Cardiac septum (tissue), 1 donor: ENCODE data around the gene NEDD8. TPM values are rescaled to one million over a fixed set of nuclear protein-coding genes. Genes with fewer than 3 reads are reported as not detected.

ENCODE experiments used
- DNase-seq: peaks from one replicate; pipeline ENCODE4 v3.0.0-alpha.2; 2020; ENCODE audit warnings: low spot score
- intact Hi-C: fragments of 100-400 bp; cut with DNase I; formaldehyde crosslinking; loops from one replicate; pipeline ENCODE4 v1.14.0; 2022
- total RNA-seq: library from RNA; stranded (reverse); fragmentation: NEBNext Ultra II Directional; extraction: Animal tissue kit (Norgen Biotek cat#: 25700); gene quantifications from one replicate; pipeline ENCODE4 v1.2.1, GENCODE V29; 2021
- donor health status: DM: no; HTN: no; CAD: no.

The NEDD8 gene
- total RNA-seq, 1 donor from 2014 or later = 167 TPM

DNA sequence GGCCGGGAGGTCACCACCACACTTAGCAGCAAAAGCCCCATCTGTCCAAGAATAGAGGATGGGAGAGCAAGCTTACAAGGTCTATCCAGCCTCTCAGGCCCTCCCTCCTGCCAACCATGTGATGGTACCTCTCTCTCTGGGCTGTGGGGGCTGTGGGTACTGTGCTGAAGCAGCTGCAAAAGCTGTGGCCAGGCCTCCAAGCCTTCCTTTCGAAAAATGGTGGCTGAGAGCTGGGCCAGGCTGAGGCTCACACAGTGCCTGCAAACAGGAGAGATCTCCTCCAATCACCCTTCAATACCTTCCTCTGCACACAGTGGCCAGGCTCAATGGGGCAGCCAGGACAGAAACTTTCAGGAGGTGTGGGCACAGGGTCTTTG lies 44.6 kb downstream of the NEDD8 start:
- no peak for DNase-seq
- intact Hi-C loops = no loop called here

DNA sequence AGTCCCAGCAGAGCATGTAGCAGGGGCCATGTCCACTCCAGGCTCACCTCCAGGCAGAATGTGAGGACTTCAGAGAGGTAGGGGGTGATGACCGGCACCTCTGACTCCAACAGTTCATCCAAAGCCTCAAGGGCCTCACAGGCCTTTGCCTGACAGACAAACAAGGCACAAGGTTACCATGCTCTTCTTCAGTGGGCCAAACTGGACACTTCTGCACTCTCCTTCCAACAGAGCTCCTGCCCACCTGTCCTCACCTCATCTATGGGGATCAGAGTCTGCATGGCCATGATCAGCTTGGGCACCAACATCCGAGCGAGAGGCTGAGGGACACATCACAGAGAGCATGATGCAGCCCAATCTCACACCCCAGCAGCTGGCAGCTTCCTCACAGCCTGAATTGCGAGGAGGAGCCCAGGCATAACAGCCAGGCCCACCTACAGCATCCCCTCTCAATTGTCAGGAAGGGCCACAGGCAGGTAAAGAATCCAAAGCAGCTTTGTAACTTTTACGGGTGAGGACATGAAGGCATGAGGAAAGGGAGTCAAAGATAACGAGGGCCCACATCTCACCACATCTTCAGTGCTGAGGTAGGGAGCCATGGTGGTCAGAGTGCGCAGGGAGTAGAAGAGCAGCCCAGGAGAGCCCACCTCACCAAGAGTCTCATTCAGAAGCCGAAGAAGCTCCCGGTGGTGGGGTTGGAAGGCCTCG lies 45.2 kb downstream of the NEDD8 start:
- intact Hi-C loops = no loop called here
- DNase-seq = no peak

DNA sequence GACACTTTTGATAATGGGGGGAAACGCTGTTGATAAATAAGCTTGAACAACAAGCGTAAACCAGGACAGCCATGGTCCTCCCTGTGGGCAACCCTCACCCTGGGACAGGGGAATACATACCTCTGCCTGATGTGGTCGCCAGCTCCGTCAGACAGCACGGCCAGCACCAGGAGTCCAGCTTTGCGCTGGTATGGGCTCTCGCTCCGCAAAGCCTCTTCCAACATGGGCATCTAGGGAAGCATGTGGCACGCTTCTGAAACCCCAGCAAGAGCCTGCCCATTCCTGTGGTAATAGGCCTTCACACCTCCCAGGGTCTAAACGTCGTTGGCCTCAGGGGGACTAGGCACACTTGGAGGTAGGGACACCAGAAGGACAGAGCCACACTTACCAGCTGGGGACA lies 46.4 kb downstream of the NEDD8 start:
- intact Hi-C loops = no loop called here
- DNase-seq = no peak

DNA sequence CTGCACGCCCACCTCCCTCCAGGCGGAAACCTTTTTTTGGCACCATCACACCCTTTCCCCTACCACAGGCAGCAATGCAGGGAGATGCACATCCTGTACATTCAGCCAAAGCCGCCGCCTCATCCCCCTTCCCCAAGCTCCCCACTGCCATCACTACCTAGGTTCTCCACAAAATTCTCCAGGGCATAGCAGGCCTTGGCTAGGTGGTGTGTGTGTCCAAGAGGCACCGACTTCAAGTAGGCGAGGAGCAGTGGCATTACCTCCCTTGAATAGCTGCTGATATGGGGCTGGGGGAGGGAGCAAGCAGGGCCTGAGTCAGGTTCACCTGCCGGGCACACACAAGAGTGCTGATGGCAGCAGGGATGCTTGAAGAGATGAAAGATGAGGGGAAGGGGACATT lies 47.1 kb downstream of the NEDD8 start:
- DNase-seq = no peak

DNA sequence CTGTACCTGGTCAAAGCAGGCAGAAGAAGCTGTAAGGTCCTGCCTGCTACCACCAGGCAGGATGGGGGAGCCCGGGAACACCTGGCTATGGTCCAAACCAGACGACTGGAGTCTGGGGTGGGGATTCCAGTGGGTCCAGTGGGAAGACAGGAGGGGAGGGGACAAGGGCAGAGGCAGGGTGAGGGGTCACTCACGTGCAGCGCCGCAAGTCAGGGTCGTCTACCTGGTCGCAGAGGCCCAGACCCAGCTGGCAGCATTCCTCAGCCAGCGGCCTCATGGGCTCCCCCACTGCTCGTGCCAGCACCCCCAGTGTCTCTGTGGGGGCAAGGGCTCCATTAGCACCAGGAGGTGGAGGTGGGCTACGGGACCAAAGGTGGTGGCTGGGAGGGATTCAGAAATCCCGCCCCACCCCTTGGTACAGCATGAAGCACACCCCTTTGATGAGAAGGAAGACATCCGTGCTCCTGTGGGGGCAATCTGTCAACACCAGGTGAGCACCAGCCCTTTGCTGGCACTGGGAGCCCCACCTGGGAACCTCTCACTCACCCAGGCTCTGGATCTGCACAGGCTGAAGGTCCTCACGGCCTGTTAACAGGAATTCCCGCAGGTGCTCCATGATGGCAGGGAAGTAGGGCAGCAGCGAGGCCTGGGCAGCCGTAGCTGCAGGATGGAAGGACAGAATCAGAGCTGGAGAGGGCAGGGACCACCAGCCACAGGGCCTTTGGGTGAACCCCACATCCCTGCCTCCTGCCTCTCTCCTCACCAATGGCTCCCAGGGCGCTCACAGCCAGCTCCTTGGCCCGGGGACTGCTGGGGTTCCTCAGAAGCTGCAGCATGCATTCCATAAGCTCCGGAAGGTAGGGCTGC lies 47.8 kb downstream of the NEDD8 start:
- intact Hi-C loops = no loop called here
- no peak for DNase-seq

More for the DNA sequence above, 47.1 kb downstream of the NEDD8 start:
- intact Hi-C loops = no loop called here

- intact Hi-C loops = no loop called here
- no peak for DNase-seq
Observed at GRCh38 chr14:24183014-24183481, 49.1 kb downstream of the NEDD8 start.

- intact Hi-C loops = no loop called here
- DNase-seq = no peak
Observed at GRCh38 chr14:24182110-24182882, 49.9 kb downstream of the NEDD8 start.

DNA sequence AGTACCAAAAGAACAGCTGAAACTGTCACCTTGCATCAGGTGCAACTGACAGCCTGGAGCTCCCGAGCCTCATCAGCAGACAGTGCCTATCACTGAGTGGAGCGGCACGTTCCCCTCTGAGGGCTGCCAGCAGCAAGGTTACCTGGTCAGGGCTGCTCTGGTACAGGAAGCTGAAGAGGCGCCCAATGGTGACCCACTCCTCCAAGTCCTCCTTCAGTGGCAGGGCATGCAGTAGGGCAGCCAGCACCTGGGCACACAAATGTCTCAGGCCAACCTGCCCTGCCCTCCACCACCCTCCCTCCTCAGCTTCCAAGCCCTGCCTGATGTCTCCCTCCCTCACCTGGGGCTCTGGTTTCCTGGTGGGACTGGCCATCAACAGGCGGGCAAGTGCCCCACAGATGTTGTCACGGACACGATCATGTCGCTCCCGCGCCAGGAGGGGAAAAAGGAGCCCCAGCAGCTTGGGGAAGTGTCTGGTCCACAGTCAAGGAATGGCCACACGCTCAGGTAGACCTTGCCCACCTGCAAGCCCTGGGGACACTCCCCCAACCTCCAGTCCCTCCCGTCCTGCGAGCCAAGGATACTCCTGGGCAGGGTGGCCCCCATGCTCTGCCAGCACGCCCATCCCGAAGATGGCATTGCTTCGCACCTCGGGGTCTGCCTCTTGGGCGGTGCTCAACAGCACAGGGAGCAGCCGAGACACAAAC lies 50.6 kb downstream of the NEDD8 start:
- DNase-seq = no peak

DNA sequence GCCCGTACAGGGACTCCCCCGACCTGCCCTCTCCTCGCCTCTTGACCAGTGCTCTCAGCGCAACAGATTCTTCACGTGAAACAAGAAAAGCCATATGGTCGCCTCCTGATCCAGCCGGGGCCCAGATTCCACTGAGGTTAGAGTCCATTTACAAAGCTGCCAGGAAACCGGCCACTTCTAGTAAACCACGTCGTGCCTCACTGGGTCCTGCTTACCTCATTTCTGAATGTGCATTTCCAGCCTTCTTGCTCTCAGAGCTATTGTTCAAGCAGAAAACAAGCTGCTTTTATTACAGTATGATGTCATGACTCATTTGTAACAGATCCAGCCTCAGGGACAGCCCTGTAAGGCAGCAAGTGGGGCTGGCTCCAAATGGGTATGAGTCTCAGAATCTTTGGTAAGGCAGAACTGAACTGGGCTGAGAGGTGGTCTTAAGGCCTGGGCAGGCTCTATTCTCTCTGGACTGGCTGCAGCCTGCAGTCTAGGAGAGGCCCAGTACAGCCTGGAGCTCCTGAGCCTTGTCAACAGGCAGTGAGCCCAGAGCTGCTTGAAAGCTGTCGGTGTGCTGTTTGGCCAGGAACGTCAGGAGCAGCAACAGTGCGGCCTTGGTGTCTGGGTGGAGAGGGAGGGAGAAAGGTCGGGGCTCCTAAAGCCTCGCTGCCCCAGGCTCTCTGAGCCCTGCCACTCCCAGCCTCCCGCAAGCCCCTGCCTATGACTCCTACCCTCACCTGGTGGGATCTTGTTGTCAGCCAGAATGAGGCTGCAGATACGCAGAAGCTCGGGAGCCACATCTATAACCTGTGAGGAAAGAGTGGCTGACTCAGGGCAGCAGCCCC lies 52.0 kb downstream of the NEDD8 start:
- no peak for DNase-seq
- intact Hi-C loops = no loop called here

More for the DNA sequence above, 50.6 kb downstream of the NEDD8 start:
- intact Hi-C loops = no loop called here

- intact Hi-C loops = no loop called here
- DNase-seq = no peak
Observed at GRCh38 chr14:24179294-24179960, 52.7 kb downstream of the NEDD8 start.

DNA sequence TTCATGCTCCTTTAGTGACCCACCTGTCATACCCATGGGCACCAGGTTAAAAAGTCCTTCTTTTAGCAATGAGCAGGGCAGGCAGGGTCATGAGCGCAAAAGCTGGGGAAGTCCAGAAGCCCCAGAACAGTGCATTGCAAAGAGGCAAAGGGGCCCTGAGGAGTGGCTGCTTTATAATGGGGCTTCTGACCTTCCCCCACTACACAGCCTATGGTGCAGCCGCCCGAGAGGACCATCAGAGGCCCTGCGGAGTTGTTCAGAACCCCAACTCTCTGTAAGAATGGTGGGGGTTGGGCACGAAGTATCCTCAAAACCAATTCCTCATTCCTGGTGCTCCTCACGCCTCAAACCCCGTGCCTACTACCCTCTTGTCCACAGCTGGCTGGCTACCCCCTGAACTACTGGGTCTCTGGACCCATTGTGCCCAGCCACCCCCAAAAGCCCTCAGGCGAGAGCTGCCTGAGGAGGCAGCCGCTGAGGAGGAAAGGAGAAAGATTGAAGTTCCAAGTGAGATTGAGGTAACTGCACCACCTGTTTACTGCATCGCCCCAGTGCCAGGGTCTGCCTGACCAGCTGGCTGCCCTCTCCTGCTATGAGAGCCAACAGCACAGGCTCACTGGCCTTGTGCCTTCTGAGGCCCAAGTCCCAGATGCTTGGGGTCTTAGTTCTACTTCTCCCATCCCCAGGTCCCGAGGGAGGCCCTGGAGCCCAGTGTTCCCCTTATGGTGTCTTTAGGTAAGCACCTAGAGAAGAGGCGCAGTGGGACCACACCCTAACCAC lies 53.6 kb downstream of the NEDD8 start:
- intact Hi-C loops = no loop called here
- DNase-seq = no peak

GRCh38 chr14:24177891-24178290 lies 54.3 kb downstream of the NEDD8 start:
- intact Hi-C loops = no loop called here
- DNase-seq = no peak

DNA sequence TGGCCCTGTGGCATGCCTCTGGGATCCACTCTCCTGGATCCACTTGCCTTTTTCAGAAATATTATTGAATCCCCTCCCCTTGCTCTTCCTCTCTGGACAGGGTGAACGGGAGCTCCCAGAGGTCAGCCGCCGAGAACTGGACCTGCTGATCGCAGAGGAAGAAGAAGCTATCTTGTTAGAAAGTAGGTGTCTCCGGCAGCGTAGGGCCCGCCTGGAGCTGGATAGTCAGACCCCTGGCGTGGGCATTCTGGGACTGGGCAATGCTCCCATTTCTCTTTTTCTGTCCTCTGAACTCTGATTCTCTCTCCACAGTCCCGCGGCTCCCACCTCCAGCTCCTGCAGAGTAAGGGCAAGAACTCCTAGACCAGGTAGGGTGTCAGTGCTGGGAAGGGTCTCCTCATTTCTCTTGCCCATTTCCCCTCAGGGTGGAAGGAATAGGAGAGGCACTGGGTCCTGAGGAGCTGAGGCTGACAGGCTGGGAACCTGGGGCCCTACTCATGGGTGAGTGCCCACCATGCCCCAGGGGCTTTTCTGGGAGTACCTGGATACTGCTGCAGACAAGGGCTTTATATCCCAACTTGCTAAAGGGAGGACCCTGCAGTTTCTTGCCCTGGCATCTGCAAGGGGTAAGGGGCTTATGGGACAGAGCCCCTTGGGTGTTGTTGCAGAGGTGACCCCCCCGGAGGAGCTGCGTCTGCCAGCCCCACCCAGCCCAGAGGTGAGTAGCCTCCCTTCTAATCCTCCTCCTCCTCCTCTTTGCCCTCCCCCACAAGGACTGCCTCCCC lies 54.9 kb downstream of the NEDD8 start:
- no peak for DNase-seq
- intact Hi-C loops = no loop called here

- intact Hi-C loops = no loop called here
- DNase-seq = no peak
Observed at GRCh38 chr14:24176599-24176998, 55.6 kb downstream of the NEDD8 start.

DNA sequence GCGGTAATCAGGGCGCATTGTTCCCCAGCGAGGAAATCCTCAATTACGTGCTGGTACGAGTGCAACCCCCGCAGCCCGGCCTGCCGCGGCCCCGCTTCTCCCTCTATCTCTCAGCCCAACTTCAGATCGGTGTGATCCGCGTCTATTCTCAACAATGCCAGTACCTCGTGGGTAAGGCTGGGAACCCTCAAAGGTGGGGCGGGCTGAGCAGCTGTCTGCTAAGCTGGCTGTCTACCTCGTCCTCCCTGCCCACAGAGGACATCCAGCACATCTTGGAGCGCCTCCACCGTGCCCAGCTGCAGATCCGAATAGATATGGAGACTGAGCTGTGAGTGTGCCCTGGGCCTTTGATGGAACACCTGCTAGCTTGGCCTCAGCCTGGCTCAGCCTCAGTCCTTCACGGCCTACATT lies 59.3 kb downstream of the NEDD8 start:
- no peak for DNase-seq
- intact Hi-C loops = no loop called here

DNA sequence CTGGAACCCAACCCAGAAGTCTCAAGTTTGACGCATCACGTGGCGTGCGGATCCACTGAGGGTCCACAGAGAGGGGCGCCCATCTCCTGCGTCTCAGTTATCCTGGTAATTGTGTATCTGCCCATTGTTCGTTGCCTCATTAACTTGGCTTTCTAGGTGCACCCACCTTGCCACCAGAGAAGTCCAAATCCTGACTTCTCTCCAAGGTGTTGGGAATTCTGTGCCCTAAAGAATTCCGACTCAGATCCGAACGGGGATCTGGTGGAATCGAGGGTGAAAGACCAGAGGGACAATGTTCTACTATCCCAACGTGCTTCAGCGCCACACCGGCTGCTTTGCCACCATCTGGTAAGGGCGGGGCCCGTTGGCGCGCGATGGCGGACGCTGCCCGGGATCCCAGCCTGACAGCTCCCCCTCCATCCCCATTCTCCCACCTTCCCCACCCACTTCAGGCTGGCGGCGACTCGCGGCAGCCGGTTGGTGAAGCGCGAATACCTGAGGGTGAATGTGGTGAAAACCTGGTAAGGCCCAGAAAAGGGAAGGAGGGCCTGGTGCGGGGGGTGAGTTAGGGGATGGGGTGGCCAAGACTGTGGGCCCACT lies 59.8 kb downstream of the NEDD8 start:
- DNase-seq = no peak
- intact Hi-C loops = no loop called here
